GM19193 (cell line): Measurements from ENCODE around the gene ODAM.
"Not testable (repeated sequence)": the region's sequence is repeated elsewhere in the genome, so short reads cannot be mapped to it uniquely, and the experiment has no call there.

ENCODE experiments used
- POLR2A ChIP-seq: IDR thresholded peaks from 4 replicates; pipeline ENCODE4 v1.6.1; 2011; ENCODE audit not compliant: insufficient read depth, insufficient read length; ENCODE audit errors: extremely low read depth

Gene ODAM

GRCh38 chr4:70192895-70193294 lies 2.6 kb upstream of the ODAM start:
- TF ChIP-seq POLR2A = no peak

- no peak for TF ChIP-seq POLR2A
These were observed 1.3 kb downstream of the ODAM start for GRCh38 chr4:70196857-70197256.

GRCh38 chr4:70197842-70198241 lies 2.3 kb downstream of the ODAM start:
- TF ChIP-seq POLR2A = no peak

- TF ChIP-seq POLR2A = no peak
These were observed 8.1 kb downstream of the ODAM start for GRCh38 chr4:70203601-70204000.

- no peak for TF ChIP-seq POLR2A
These were observed 30.3 kb downstream of the ODAM start, which contains the start of gene FDCSP for GRCh38 chr4:70225824-70226223. Gene FDCSP, plus strand, starts transcription at chr4:70226124. Its CDS starts 5,071 bp downstream, at chr4:70231195.

GRCh38 chr4:70236125-70236524 lies 40.6 kb downstream of the ODAM start:
- no peak for TF ChIP-seq POLR2A

- TF ChIP-seq POLR2A = no peak
These were observed 43.8 kb downstream of the ODAM start for GRCh38 chr4:70239131-70239883.

GRCh38 chr4:70239884-70240591 lies 44.5 kb downstream of the ODAM start:
- TF ChIP-seq POLR2A = no peak

GRCh38 chr4:70242297-70242696 lies 46.8 kb downstream of the ODAM start, which contains the start of gene CSN3:
Gene CSN3, plus strand, starts transcription at chr4:70242597. Its CDS starts 2,223 bp downstream, at chr4:70244820.
- TF ChIP-seq POLR2A = not testable (repeated sequence)

GRCh38 chr4:70243091-70243490 lies 47.6 kb downstream of the ODAM start:
- no peak for TF ChIP-seq POLR2A

- no peak for TF ChIP-seq POLR2A
These were observed 55.9 kb downstream of the ODAM start for GRCh38 chr4:70251250-70251944.

GRCh38 chr4:70251945-70252277 lies 56.4 kb downstream of the ODAM start:
- TF ChIP-seq POLR2A = no peak
